MM.1S (cell line): ENCODE data around the gene H19.

ENCODE experiments used
- DNase-seq: peaks from one replicate; pipeline ENCODE4 v3.0.0-alpha.2; 2015
- H2AFZ ChIP-seq: fragments of 300-600 bp; sonication (generic); 2 replicates; pipeline ENCODE4 v1.6.0; 2016; ENCODE audit warnings: antibody characterized with exemption, low read length
- H3F3A ChIP-seq: fragments of 300-600 bp; sonication (generic); 2 replicates; pipeline ENCODE4 v1.6.1; 2016; ENCODE audit warnings: mild to moderate bottlenecking, antibody characterized with exemption, low read length, moderate library complexity, mixed read lengths; ENCODE audit not compliant: insufficient read depth
- H3K27ac ChIP-seq: fragments of 300-600 bp; sonication (generic); 2 replicates; pipeline ENCODE4 v1.5.1; 2016; ENCODE audit warnings: mild to moderate bottlenecking, low read length
- H3K27me3 ChIP-seq: fragments of 300-600 bp; sonication (generic); replicated peaks from 2 replicates; pipeline ENCODE4 v1.6.0; 2016; ENCODE audit warnings: low read length; ENCODE audit not compliant: insufficient read depth
- H3K36me3 ChIP-seq: fragments of 300-600 bp; sonication (generic); replicated peaks from 2 replicates; pipeline ENCODE4 v1.6.1; 2016; ENCODE audit warnings: mild to moderate bottlenecking, low read length, mixed read lengths; ENCODE audit not compliant: insufficient read depth
- H3K4me1 ChIP-seq: fragments of 300-600 bp; sonication (generic); 2 replicates; pipeline ENCODE4 v1.6.1; 2016; ENCODE audit warnings: low read length, mixed read lengths
- H3K4me2 ChIP-seq: fragments of 300-600 bp; sonication (generic); 2 replicates; pipeline ENCODE4 v1.6.0; 2016; ENCODE audit warnings: low read depth, low read length
- H3K4me3 ChIP-seq: fragments of 300-600 bp; sonication (generic); 2 replicates; pipeline ENCODE4 v1.5.1; 2016; ENCODE audit warnings: low read length, mixed read lengths
- H3K79me2 ChIP-seq: fragments of 300-600 bp; sonication (generic); 2 replicates; pipeline ENCODE4 v1.6.1; 2016; ENCODE audit warnings: mixed run types, low read length, mixed read lengths
- H3K9ac ChIP-seq: fragments of 300-600 bp; sonication (generic); 2 replicates; pipeline ENCODE4 v1.6.1; 2016; ENCODE audit warnings: low read length, mixed read lengths
- H3K9me2 ChIP-seq: fragments of 300-600 bp; sonication (generic); replicated peaks from 2 replicates; pipeline ENCODE4 v1.6.1; 2016; ENCODE audit warnings: mild to moderate bottlenecking, low read length, mixed read lengths; ENCODE audit not compliant: insufficient read depth
- H3K9me3 ChIP-seq: fragments of 300-600 bp; sonication (generic); replicated peaks from 2 replicates; pipeline ENCODE4 v1.6.1; 2016; ENCODE audit warnings: mild to moderate bottlenecking, low read length, mixed read lengths; ENCODE audit not compliant: insufficient read depth
- H4K20me1 ChIP-seq: fragments of 300-600 bp; sonication (generic); 2 replicates; pipeline ENCODE4 v1.6.1; 2016; ENCODE audit warnings: mild to moderate bottlenecking, low read length, moderate library complexity, mixed read lengths; ENCODE audit not compliant: insufficient read depth
- CTCF ChIP-seq: fragments of 300-600 bp; sonication (generic); IDR thresholded peaks from 2 replicates; pipeline ENCODE4 v1.5.1; 2016; ENCODE audit warnings: antibody characterized with exemption, low read length, mixed read lengths
- EZH2 ChIP-seq: fragments of 300-600 bp; sonication (generic); optimal IDR thresholded peaks from 2 replicates; pipeline ENCODE3; 2017; ENCODE audit warnings: low read depth, mild to moderate bottlenecking, antibody characterized with exemption, low read length, mixed read lengths
- EZH2phosphoT487 ChIP-seq: fragments of 300-600 bp; sonication (generic); IDR thresholded peaks from 2 replicates; pipeline ENCODE4 v1.6.1; 2018; ENCODE audit warnings: antibody characterized with exemption, low read length

Gene H19

GRCh38 chr11:1987024-1987423 lies 10.6 kb downstream of the H19 start:
- Histone ChIP-seq H3K4me2 (no peak overlapping the region), H3F3A (no peaks in the 10 kb centered on the region), H3K36me3 (no peaks in the 10 kb centered on the region), H3K9me3 (no peaks in the 10 kb centered on the region), H3K9me2 (no peaks in the 10 kb centered on the region), H3K27me3 (no peaks in the 10 kb centered on the region), H2AFZ (no peak overlapping the region), H3K4me1 (no peaks in the 10 kb centered on the region), H3K79me2 (no peaks in the 10 kb centered on the region), H4K20me1 (no peaks in the 10 kb centered on the region), H3K4me3 (no peak overlapping the region), H3K27ac (no peak overlapping the region), H3K9ac (no peak overlapping the region)
- TF ChIP-seq CTCF (no peak), EZH2phosphoT487 (no peak), EZH2 (no peak)
- no peak for DNase-seq

GRCh38 chr11:1983601-1983961 lies 14.1 kb downstream of the H19 start:
- Histone ChIP-seq H3F3A (no peaks in the 10 kb centered on the region), H3K9me3 (no peaks in the 10 kb centered on the region), H3K4me1 (no peaks in the 10 kb centered on the region), H3K9me2 (no peaks in the 10 kb centered on the region), H3K9ac (no peak overlapping the region), H3K79me2 (no peaks in the 10 kb centered on the region), H3K4me2 (no peak overlapping the region), H3K4me3 (no peak overlapping the region), H3K27ac (no peak overlapping the region), H3K36me3 (no peaks in the 10 kb centered on the region), H3K27me3 (no peaks in the 10 kb centered on the region), H4K20me1 (no peaks in the 10 kb centered on the region), H2AFZ (no peak overlapping the region)
- TF ChIP-seq EZH2 (no peak), EZH2phosphoT487 (no peak), CTCF (no peak)
- DNase-seq = no peak

GRCh38 chr11:1982873-1983600 lies 14.6 kb downstream of the H19 start:
- Histone ChIP-seq H3K9me3 (no peaks in the 10 kb centered on the region), H3K9me2 (no peaks in the 10 kb centered on the region), H3K4me2 (no peak overlapping the region), H3K4me1 (no peaks in the 10 kb centered on the region), H4K20me1 (no peaks in the 10 kb centered on the region), H3K79me2 (no peaks in the 10 kb centered on the region), H3K9ac (no peak overlapping the region), H3K27ac (no peak overlapping the region), H3K4me3 (no peak overlapping the region), H2AFZ (no peak overlapping the region), H3K36me3 (no peaks in the 10 kb centered on the region), H3K27me3 (no peaks in the 10 kb centered on the region), H3F3A (no peaks in the 10 kb centered on the region)
- TF ChIP-seq EZH2 (no peak), EZH2phosphoT487 (no peak), CTCF (no peak)
- DNase-seq = no peak
